Activated CD8-positive, alpha-beta memory T cell treated with anti-CD3 and anti-CD28 coated beads, Interleukin-2, amount 50 U/mL, for 1 hour (primary cell): ENCODE measurements around the gene ARL5A.

Experiments
- DNase-seq: peaks from one replicate; pipeline ENCODE4 v3.0.0-alpha.2; 2020; ENCODE audit errors: extremely low read depth

ARL5A gene

GRCh38 chr2:151766437-151767153, 61.6 kb downstream of the ARL5A start:
- no peak for DNase-seq

DNA sequence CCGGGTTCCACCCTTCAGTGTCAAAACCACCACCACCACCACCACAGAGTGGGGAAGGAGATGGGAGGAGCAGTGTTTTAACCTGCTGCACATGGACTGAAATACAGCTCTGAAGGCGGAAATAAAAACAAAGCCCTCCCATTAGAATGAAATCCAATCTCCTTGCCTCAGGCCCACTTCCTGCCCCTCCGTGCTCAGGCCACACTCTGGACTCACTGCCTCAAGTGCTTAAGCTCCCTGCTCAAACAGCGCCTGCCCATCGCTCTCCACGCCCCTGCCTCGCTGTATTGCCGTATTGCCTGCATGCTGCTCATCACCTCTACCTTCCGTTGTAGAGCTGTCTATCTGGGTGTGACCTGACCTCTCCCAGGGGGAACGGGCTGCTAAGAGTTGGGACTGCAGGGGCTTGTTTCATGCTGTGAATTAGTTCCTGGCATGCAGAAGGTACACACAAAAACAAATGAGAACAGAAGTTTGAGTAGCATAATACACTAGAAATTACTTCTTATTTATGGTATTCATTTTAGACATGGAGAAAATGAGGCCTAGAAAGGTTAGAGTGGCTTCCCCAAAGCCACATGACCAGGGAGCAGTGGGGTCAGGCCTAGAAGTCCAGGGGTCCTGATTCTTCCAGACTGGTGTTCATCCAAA, 62.3 kb downstream of the ARL5A start:
- no peak for DNase-seq

- DNase-seq: no peak
Observed at GRCh38 chr2:151762694-151763093, 65.5 kb downstream of the ARL5A start.

DNA sequence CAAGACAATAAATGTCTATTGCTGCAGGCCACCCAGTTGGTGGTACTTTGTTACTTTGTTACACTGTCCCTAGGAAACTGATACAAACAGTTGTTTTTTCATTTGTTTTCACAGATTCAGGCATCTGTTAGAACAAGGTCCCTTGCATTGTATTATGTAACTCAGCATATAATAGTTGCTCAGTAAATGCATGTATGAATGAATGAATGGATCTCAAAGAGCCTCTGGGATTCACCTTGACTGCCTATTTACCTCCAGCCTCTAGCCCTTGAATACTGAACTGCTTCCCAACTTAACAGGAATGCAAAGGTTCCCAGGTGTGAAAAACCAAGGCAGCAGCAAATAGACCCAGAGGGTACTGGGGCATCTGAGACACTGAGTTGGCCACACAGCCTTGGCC, 66.5 kb downstream of the ARL5A start:
- no peak for DNase-seq

GRCh38 chr2:151761193-151761592, 67.0 kb downstream of the ARL5A start:
- no peak for DNase-seq

DNA sequence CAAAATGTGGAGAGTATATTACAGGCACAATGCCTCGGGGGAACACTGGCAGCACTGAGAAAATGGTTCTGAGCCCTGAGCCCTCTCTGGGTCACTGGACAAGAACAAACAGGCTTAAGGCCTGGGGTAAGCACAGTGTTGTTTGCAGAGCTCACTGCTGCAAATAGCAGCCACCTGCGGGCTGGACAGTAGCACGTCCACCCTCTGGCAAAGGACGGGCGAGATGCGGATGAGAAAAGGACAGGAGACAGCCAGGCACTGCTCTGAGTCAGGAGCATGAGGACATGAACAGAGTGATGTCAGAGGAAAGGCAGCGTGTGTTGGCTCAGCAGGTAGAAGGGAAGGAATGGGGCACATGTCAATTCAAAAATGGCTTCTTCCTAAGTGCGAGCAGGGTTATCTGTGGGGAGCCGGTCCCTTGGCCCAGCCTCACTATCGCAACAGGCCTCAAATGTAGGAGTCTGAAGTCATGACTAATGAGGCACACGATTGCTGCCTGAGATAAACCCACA, 68.0 kb downstream of the ARL5A start:
- no peak for DNase-seq

GRCh38 chr2:151758744-151759143, 69.5 kb downstream of the ARL5A start:
- no peak for DNase-seq

DNA sequence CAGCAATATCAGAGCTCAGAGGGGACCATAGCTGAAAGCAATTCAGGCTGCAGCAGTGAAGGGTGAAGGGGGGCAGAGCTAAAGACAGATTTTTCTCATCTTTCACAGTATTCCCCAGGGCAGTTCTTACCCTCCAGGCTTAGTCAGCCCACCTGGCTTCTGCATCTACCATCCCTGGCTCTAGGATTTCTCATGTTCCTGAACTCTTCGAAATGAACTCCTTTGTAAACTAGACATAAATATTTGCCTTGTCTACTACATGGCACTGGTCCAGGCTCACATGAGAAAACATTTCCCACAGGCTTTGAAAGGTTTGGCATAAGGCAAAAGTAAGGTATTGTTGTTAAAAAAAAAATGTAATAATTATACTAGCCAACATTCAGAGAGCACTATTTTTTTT, 70.4 kb downstream of the ARL5A start:
- DNase-seq: no peak

DNA sequence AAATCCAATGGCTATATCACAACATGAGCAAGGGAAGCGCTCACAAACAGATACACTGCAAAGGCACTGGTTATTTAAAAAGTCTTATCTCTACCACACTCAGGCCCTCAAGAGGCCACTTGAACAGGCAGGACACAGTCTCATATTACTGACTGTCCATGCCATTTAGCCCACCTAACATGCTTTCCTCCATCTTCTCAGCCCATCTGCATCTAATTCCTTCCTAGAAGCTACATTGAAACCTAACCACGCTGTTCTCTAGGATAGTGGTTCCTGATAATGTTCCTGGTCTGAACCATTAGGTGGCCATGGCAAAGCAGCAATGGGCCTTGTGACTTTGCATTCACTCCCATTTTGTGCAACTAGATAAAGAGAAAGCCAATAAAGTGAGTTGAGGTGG, 71.4 kb downstream of the ARL5A start:
- no peak for DNase-seq

DNA sequence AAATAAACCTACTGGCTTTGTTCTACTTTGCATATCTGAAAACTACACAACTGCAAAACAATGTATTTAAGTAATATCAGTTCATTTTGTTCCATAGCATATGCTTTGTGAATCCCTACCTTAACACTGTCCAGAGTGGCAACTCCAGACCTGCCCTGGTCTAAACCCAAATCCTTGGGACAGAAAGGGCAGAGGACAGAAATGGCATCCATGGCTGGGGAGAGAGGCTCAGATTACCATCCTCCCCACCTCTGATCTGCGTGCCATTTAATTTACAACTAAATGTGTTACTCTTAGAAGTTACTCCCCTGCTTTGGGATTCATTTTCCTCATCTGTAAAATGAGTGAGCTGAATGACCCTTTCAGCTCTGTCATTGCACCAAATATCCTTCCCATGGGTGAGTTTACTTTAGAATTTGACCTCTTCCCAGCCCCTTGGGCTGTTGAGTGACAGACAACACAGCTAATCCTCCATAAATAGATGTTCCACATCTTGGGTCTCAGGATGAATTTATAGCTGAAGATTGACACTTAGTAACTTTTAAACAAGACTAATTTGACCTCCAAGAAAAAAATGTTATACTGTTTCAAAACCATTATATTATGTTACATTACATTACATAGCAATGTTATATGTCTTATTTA, 73.8 kb downstream of the ARL5A start:
- DNase-seq: no peak

DNA sequence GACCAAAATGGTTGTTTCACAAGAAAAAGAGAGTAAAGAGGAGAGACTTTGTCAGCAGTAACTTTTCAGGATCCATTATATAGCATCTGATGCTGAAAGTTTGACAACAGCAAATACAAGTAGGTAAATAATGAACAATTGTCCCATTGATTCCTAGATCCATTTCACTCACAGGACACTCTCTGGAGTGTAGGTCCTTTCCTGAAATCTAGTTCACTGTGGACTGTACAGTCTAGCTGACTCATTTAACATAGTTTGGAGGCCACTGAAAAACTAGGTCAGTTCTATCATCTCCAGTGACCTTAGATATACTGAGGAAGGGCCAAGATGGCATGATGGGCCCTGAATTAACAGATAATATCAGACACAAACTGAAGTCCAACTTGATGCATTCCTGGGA, 74.7 kb downstream of the ARL5A start:
- DNase-seq: no peak
